GM19468 (cell line): ENCODE data around the gene MAGEA11.
"Not testable (repeated sequence)": the region's sequence is repeated elsewhere in the genome, so short reads cannot be mapped to it uniquely, and the experiment has no call there.

Source experiments
- ATAC-seq: cut with Tn5 transposase; IDR thresholded peaks from one replicate; pipeline ENCODE4 v1.9.1; 2021; ENCODE audit warnings: mild to moderate bottlenecking, moderate library complexity, moderate number of reproducible peaks; ENCODE audit not compliant: unreplicated experiment; ENCODE audit errors: extremely low read depth

The MAGEA11 gene

DNA sequence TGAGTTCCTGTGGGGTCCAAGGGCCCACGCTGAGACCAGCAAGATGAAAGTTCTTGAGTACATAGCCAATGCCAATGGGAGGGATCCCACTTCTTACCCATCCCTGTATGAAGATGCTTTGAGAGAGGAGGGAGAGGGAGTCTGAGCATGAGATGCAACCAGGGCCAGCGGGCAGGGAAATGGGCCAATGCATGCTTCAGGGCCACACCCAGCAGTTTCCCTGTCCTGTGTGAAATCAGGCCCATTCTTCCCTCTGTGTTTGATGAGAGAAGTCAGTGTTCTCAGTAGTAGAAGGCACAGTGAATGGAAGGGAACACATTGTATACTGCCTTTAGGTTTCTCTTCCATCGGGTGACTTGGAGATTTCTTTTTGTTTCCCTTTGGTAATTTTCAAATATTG lies 4.8 kb downstream of the MAGEA11 start:
- no peak for ATAC-seq

DNA sequence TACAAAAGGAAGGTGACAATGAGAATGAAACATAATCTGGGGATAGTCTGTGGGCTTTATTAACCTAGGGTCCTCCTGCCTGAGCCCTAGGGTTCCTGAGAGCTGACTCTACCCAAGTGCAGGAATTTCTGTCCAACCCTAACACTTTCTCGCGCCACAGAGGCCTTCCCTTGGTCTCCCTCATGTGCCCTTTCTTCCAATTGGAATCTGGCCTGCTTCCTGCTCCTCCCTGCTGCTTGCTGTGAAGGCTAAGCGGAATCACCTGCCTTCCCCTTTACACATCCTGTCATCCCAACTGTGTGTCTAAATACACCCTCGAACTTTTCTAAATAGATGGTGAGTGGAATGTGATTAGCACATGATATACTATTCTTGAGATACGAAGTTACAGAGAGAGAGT lies 5.9 kb downstream of the MAGEA11 start:
- ATAC-seq = no peak

DNA sequence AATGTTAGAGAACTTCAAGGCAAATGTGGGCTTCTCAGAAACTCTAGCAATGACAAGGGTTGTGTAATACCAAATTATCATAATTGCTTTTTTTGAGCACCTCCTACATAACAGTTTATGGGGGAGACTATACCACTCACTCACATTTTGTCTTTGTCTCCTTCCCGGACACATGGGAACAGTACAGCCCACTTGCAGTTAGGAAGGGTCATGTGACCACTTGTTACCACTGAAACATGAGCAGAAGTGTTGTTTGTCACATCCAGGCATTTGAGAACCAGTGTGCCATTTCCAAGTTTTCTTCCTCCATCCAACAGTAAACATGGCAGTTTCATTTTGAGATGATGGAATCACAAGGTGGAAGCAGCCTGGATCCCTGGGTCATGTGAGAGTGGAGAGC lies 6.9 kb downstream of the MAGEA11 start:
- ATAC-seq = no peak

DNA sequence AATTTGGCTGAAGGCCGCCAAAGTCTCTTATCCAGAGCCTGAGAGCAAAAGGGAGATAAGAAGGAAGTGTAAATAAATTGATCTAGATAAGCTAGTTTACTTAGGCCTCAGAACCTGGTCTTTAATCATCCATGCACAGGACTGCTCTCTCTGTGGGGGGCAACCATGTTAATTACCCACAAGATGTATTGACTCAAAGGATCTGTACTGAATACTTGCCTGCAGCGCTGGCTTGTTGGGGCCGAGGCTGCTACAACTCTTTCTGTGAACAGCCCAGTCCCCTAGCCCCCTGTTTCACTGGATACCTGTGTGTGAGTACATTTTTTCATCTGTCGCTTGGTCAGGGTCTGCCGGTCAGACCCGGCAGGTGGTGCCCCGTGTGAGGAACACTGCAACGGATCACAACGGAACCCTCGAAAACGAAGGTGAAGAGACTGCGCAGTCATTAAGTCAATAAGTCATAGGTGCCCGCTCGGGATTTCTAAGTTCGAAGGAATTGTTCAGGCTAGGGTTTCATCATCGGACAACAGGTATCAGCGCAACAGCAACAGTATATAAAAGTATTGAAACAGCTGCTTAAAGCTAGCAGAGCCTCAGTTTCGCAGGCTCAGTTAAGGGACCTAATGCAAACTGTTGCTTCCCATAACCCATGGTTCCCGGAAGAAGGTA lies 8.3 kb downstream of the MAGEA11 start:
- no peak for ATAC-seq

GRCh38 chrX:149721241-149721640 lies 9.4 kb downstream of the MAGEA11 start:
- ATAC-seq = not testable (repeated sequence)

GRCh38 chrX:149721778-149722177 lies 9.9 kb downstream of the MAGEA11 start:
- ATAC-seq = no peak

DNA sequence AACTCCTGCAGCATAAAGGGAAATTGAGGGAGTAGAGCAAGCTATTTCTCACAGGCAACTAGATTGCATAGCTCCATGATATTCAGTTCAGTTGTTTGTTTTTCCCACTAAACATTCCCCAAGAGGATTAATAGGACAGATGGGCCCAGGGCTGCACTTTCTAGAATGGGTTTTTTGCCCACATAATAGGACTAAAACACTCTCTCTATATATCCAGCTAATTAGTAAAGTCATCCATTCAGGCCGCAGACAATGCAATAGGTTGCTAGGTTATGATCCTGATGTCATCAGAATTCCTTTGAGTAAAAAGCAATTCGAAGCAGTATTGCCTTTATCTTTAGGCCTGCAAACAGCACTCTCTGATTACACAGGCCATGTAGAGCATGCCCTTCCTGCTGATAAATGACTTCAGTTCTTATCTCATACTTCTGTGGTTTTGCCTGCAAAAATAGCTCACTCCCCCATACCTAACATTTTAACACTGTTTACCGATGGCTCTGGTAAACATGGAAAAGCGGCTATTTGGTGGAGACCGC lies 11.8 kb downstream of the MAGEA11 start:
- ATAC-seq = not testable (repeated sequence)

DNA sequence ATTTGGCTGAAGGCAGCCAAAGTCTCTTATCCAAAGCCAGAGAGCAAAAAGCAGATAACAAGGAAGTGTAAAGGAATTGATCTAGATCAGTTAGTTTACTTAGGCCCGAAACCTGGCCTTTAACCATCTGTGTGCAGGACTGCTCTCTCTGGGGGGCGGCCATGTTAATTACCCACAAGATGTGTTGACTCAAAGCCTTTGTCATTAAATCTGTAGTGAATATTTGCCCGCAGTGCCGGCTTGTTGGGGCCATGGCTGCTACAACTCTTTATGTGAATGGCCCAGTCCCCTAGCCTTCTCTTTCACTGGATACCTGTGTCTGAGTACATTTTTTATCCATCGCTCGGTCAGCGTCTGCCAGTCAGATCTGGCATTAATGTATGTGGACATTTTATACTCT lies 15.4 kb downstream of the MAGEA11 start:
- not testable (repeated sequence) for ATAC-seq

DNA sequence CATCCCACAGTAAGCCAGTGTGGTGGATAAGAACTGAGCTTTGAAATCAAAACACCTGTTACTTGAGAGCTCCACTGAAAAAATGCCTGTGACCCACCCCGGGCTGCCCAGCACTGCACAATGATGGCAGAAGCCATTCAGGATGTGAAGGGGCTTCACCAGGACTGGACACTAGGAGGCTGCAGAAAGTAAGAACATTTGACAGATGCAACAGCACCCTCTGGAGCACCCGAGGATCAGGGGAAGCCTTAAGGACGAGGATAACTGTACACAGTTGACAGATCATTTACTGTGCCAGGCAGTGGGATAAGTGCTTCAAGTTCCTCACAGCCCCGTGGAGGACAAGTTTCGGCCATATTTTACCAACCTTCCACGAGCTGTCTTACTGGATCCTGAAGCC lies 30.4 kb downstream of the MAGEA11 start:
- ATAC-seq = not testable (repeated sequence)

- ATAC-seq = not testable (repeated sequence)
Measured at GRCh38 chrX:149746390-149747007, 34.6 kb downstream of the MAGEA11 start.

DNA sequence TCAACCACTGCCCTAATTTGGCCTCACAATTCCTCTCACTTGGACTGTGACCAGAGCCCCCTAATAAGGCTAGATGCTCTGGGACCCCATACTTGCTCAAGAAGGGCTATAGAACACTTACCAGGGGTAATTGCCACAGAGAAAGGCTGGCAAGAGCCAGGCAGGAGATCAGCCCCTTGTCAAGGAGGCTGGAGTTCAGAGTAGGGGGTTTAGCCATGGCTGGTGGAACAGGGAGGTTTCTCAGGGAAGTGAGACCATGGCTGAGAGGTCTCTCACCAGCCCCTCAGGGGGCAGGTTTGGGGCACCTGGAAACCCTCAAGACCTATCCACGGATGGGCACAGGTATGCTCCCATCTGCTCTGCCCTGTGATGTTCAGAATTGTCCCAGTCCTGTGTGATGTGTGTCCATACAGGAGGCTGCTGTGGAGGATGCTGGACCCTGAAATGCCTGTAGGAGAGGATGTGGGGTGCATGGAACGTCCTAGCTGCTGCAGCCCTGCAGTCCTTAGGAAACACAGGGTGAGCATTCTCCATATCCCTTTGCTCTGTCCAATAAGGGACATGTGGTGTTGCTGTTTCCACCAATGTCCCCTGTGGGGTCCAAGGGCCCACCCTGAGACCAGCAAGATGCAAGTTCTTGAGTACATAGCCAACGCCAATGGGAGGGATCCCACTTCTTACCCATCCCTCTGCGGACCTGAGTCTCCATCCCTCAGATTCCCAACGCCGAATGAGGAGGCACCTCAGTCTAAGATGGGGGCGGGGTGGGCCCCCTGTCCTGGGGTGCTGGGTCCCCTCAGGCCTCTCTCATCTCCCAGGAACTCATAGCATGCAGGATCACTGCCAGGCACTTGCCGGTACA lies 45.6 kb downstream of the MAGEA11 start:
- ATAC-seq = no peak

DNA sequence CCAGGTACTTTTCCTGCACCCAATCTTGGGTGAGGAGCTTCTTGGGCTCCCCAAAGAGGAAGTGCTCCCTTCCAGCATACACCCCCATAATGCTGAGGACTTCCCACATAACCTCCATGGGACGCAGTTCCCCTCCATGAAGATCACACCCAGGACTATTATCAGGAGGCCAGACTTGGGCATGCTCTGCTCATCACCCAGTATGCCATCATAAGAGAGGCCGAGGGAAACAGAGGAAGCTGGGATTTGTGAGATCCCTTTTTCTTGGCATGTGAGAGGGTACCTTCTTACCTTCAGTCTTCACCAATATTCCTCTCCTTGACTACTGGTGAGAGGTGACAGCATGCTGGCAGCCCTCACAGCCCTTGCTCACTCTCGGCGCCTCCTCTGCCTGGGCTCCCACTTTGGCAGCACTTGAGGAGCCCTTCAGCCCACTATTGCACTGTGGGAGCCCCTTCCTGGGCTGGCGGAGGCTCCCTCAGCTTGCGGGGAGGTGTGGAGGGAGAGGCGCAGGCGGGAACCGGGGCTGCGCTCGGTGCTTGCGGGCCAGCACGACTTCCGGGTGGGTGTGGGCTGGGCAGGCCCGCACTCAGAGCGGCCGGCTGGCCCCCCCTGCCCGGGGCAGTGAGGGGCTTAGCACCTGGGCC lies 46.3 kb downstream of the MAGEA11 start:
- no peak for ATAC-seq

GRCh38 chrX:149758715-149759078 lies 46.8 kb downstream of the MAGEA11 start:
- ATAC-seq = not testable (repeated sequence)

GRCh38 chrX:149759824-149760223 lies 48.0 kb downstream of the MAGEA11 start:
- no peak for ATAC-seq

DNA sequence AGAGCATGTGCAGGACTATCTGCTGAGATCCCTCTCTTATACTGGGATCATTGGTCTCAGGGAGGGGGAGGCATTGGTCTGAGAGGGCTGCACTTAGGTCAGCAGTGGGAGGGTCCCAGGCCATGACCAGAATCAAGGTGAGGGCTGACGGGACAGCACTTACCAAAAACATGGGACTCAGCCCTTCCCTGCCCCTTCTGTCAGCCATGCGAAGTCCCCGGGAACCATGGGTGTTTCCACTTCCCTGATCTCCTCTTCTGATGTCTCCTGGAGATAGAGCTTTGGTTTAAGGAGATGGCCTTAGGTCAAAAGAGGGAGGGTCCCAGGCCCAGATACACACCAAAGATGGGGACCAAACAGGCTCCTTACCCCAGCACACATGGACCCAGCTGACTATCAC lies 49.1 kb downstream of the MAGEA11 start:
- ATAC-seq = no peak

DNA sequence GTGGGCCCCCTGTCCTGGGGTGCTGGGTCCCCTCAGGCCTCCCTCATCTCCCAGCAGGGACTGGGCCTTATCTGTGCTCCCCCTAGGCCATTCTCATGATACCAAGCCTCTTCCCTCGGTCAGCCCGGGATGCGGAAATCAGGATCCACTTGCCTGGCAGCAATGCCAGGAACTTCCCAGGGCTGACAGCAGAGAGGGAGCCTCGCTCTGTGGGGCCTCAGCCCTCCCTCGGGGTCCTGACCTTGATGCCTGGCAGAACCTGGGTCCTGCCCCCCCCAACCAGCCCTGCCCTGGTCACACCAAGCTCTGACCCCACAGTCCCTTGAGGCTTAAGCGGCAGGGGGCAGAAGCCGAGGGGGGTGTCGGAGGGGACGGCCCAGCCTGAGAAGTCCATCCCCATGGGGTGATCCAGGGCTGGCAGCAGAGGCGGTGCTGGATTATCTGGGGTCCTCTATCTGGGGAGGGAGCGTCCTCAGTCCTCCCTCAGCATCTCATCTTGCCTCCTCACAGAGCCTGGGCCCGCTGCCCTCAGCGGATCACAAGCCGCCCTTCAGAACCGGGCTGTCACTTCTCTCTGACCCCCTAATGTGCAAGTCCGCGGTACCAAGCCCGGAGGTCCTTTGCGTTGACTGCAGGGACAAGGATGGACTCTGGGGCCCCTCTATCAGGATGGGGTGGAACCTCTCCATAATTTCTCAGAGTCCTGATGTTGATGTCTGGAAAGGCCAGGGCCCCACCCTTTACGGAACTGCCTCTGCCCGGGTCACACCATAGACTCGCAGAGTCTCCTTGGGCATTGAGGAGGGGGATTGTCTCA lies 50.2 kb downstream of the MAGEA11 start:
- not testable (repeated sequence) for ATAC-seq

- no peak for ATAC-seq
Measured at GRCh38 chrX:149762696-149763614, 51.1 kb downstream of the MAGEA11 start.
